Tibial nerve (tissue), 4 donors: ENCODE measurements around the gene OCA2.

ENCODE experiments used
- CTCF ChIP-seq, 5 experiments: fragments of 200-600 bp in 3 of 5; fragments of 450-650 bp in 2 of 5; sonication (generic) in 3 of 5; IDR thresholded peaks; one replicate each; pipeline ENCODE4 v1.5.1; 2016 to 2019; ENCODE audit warnings: antibody characterized with exemption in 5 of 5, mild to moderate bottlenecking in 3 of 5, moderate library complexity in 2 of 5
- EP300 ChIP-seq, 2 donors: sonication (generic); formaldehyde crosslinking; IDR thresholded peaks; one replicate each; pipeline ENCODE4 v1.6.1; 2017; ENCODE audit warnings: antibody characterized with exemption in 2 of 2, mild to moderate bottlenecking in 1 of 2
- POLR2A ChIP-seq, 2 donors: fragments of 450-650 bp; IDR thresholded peaks; one replicate each; pipeline ENCODE4 v1.6.1; 2017; ENCODE audit warnings: antibody characterized with exemption in 2 of 2, mild to moderate bottlenecking in 2 of 2, moderate library complexity in 2 of 2

GRCh38 chr15:27815035-27815434 is 284.1 kb downstream of the OCA2 start:
- TF ChIP-seq CTCF (IDR thresholded peaks at IDR 0.05) (no peak), POLR2A (IDR thresholded peaks at IDR 0.05) (no peak), EP300 (IDR thresholded peaks at IDR 0.05) (no peak)
